ENCODE measurements around the gene ZDHHC19. TPM values are rescaled to one million over a fixed set of nuclear protein-coding genes. Genes with fewer than 3 reads are reported as not detected.
"Not testable (repeated sequence)": the region's sequence is repeated elsewhere in the genome, so short reads cannot be mapped to it uniquely, and the experiment has no call there.

Gene ZDHHC19
- total and polyA plus RNA-seq, 11 donors = 0.30 TPM; not detected in 10

- H3K36me3 ChIP-seq = no peaks in the 10 kb centered on the region
- intact Hi-C loops (cut with DNase I) = no loop called here
Measured at GRCh38 chr3:196165850-196166249, 45.4 kb downstream of the ZDHHC19 start.

GRCh38 chr3:196165006-196165575, 46.1 kb downstream of the ZDHHC19 start:
- H3K27ac ChIP-seq = peak overlapping the region in 2 of 12 donors; percentile 77 to 81
- ATAC-seq; intact Hi-C loops (cut with DNase I); H3K9me3 ChIP-seq; DNase-seq; H3K36me3 ChIP-seq; H3K27me3 ChIP-seq: not testable (repeated sequence)
- 68 to 87% (median 79%) methylated on average over 5 of the region's 5 CpGs for WGBS, 4 donors
- peak overlapping the region in 5 of 12 donors; percentile 37 to 54 (median 40) for H3K4me3 ChIP-seq
- H3K4me1 ChIP-seq = peaks cover 0 to 15% (median 6%) of the 10 kb centered on the region in 12 donors

More at GRCh38 chr3:196165850-196166249, 45.4 kb downstream of the ZDHHC19 start:
- H3K4me3 ChIP-seq = no peak overlapping the region
- H3K27me3 ChIP-seq = no peaks in the 10 kb centered on the region
- ATAC-seq (no peak), DNase-seq (no peak)
- H3K4me1 ChIP-seq = peaks cover 0 to 13% (median 6%) of the 10 kb centered on the region in 12 donors
- H3K9me3 ChIP-seq = no peaks in the 10 kb centered on the region
- H3K27ac ChIP-seq = no peak overlapping the region
- 65 to 71% (median 68%) methylated on average over 7 of the region's 7 CpGs for WGBS, 4 donors
- TF ChIP-seq POLR2A (IDR thresholded peaks at IDR 0.05) = no peak
- no peak for TF ChIP-seq CTCF (IDR thresholded peaks at IDR 0.05)

- Histone ChIP-seq H3K4me1 (peaks cover 0 to 20% (median 6%) of the 10 kb centered on the region in 12 donors), H3K36me3 (no peaks in the 10 kb centered on the region), H3K27ac (peak overlapping the region in 9 of 12 donors; percentile 0 to 81 (median 65)), H3K4me3 (peak overlapping the region in 8 of 12 donors; percentile 2 to 54 (median 40)), H3K27me3 (no peaks in the 10 kb centered on the region), H3K9me3 (no peaks in the 10 kb centered on the region)
- ATAC-seq (no peak), DNase-seq (no peak)
- intact Hi-C loops (cut with DNase I) = no loop called here
- WGBS, 4 donors = 80 to 81% (median 81%) methylated on average over 2 of the region's 2 CpGs
- no peak for TF ChIP-seq CTCF (IDR thresholded peaks at IDR 0.05)
- TF ChIP-seq POLR2A (IDR thresholded peaks at IDR 0.05) = no peak
Measured at GRCh38 chr3:196164576-196164975, 46.6 kb downstream of the ZDHHC19 start.

- peak overlapping the region in 10 of 12 donors; percentile 0 to 81 (median 64) for H3K27ac ChIP-seq
- no peaks in the 10 kb centered on the region for H3K27me3 ChIP-seq
- no peak for TF ChIP-seq POLR2A (IDR thresholded peaks at IDR 0.05)
- TF ChIP-seq CTCF (IDR thresholded peaks at IDR 0.05) = no peak
- DNase-seq = peak in 4 of 5 donors; percentile 27 to 69 (median 50)
- intact Hi-C loops (cut with DNase I) = no loop called here
- peak overlapping the region in 9 of 12 donors; percentile 2 to 54 (median 39) for H3K4me3 ChIP-seq
- no peaks in the 10 kb centered on the region for H3K36me3 ChIP-seq
- no peaks in the 10 kb centered on the region for H3K9me3 ChIP-seq
- peak; percentile 60 to 85 (median 84) for ATAC-seq
- H3K4me1 ChIP-seq = peaks cover 0 to 22% (median 6%) of the 10 kb centered on the region in 12 donors
- WGBS, 4 donors = 54 to 60% (median 57%) methylated on average over 23 to 24 of the region's 24 CpGs
Measured at GRCh38 chr3:196163666-196164493, 47.3 kb downstream of the ZDHHC19 start.
